GM19328 (cell line): ENCODE results near the gene MBTD1.

Experiments used
- ATAC-seq: cut with Tn5 transposase; IDR thresholded peaks from one replicate; pipeline ENCODE4 v1.9.1; 2021; ENCODE audit warnings: mild to moderate bottlenecking, moderate library complexity; ENCODE audit not compliant: unreplicated experiment

MBTD1 gene

GRCh38 chr17:51152766-51153209, 107.1 kb downstream of the MBTD1 start:
- ATAC-seq, result no peak

DNA sequence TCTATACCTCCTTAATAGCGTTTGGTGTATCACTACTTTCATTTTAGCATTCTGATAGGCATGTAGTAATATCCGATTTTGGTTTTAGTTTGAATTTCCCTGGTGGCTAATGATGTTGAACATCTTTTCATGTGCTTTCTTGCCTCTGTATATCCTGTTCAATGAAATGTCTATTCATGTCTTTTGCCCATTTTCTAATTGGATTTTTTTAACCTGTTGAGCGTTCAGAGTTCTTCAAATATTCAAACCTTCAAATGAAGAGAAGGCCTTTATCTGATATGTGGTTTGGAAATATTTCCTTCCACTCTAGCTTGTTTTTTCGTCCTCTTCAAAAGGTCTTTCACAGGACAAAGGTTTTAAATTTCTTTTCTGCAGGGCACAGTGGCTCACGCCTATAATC, 108.9 kb downstream of the MBTD1 start:
- no peak for ATAC-seq

DNA sequence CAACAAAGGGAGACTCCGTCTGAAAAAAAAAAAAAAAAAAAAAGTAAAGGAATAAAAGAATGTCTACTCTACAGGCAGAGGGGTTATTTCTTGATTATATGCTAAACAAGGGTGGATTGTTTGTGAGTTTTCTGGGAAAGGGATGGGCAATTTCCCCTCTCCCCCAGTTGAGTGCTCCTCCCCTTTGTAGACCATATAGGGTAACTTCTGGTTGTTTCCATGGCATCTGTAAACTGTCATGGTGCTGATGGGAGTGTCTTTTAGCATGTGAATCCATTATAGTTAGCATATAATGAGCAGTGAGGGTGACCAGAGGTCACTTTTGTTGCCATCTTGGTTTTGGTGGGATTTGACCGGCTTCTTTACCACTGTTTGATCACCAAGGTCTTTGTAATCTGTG, 110.7 kb downstream of the MBTD1 start:
- no peak for ATAC-seq

- no peak for ATAC-seq
Measured at GRCh38 chr17:51147650-51148049, 112.2 kb downstream of the MBTD1 start.

DNA sequence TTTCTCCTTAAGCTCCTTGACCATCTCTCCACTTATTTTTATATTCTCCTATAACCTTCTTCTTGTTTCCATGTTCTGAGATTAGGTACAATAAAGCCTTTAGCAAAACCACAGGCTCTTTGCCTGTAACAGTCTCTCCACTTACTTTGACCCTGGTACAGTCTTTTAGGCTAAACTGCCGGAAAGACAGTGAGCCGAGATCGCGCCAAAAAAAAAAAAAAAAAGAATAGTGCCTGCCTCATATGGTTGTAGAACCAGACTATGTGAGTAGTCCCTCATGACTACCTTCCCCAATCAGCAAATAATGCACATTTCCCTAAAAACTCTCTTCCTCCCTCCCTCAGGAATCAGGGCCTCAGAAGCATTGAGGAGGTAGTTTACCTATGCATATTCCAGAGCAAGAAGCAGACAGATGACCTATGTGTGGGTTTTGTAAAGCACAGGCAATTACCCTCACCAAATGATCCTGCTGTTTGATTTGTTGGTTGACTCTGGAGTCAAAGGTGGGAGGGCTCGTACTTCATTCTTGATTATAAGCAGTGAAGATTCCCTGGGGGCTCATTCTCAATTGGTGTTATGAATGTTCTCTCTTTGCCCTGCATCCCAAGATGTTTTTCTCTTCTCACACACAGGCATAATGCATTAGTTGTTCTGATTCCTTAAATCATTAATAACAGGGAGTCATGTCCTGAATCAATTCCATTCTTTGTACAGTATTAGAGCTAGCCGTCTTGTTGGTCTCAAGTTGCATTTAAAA, 115.4 kb downstream of the MBTD1 start:
- ATAC-seq, result no peak

- ATAC-seq, result no peak
Measured at GRCh38 chr17:51142597-51142996, 117.3 kb downstream of the MBTD1 start.

DNA sequence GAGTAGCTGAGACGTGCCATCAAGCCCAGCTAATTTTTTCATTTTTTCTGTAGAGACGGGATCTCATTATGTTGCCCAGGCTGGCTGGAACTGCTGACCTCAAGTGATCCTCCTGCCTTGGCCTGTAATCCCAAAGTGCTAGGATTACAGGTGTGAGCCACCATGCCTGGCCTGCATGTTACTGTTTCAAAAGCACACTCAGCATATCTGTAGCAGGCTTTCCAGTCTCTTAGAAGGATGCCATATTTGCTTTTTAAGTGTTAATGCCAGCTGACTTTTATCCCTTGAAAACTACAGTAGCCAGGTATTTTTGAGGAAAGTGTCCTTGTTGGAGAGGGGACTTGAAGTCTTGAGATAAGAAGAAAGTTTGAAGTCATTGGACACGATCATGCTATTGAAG, 123.9 kb downstream of the MBTD1 start:
- no peak for ATAC-seq

DNA sequence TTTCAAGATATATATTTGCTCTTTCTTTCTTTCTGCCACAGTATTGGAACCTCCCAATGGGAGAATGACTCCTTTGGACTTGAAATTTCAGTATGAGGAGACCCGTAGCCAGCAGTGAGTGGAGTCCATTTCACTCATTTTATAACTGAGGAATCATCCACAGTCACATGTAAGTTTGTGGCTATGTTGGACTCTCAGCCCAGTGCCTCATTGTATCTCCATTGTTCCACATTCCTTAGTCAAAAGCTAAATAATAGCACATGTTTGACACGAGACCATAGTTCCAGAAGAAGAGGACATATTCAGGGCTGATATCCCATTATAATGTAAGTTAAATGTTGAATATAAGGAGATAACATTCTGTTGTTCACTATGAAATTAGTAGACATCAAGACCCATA, 126.5 kb downstream of the MBTD1 start:
- no peak for ATAC-seq

- ATAC-seq, result no peak
Measured at GRCh38 chr17:51132964-51133319, 126.9 kb downstream of the MBTD1 start.

GRCh38 chr17:51128076-51128475, 131.8 kb downstream of the MBTD1 start:
- no peak for ATAC-seq
